ENCODE data around the gene MORF4L2.
"Not testable (repeated sequence)": the region's sequence is repeated elsewhere in the genome, so short reads cannot be mapped to it uniquely, and the experiment has no call there.

DNA sequence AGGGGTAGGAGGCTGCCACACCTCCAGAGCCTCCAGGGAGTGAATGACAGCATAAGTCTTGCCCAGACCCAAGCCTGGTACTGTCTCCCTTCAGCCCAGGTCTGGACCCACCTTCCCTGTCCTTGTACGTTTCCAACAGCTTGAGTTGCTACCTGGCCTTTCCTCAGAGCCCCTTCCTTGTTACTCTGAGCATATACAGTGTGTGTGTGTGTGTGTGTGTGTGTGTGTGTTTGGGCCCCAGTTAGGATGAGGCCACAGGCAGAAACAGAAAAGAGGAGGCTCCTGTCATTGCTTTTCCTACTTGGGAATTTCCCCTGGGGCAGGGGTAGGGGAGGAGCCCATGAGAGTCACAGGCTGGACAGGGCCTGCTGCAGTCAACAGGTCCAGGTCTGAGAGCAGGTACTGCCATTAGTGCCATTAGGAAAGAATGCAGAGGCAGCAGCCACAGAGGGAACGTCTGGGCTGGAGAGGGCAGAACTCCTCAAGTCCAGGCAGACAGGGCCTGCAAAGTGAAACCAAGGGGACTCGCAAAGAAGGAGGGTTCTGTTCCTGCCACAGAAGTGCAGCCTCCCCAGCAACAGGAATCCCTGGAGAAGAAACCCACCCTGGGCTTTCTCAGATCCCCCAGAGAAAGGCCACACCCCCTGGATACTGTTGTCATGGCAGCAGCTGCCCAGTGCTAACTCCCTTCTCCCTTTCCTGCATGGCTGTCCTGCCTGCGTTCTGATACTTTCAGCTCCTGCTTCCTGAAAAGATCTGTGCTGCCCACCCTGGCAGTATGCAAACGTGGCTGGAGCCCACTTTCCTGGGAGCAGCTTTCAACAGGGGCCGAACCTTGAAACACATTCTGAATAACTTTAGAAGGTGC lies 47.8 kb downstream of the MORF4L2 start:
- not testable (repeated sequence) for TF ChIP-seq POLR2A, TAF1 (IDR thresholded peaks at IDR 0.05; ENCODE audit: low read depth, low read length)

All from GM12891 (cell line).